SK-N-MC (cell line): Measurements from ENCODE around the gene TSPAN4.
A peak's percentile ranks its signal among the peaks of the same experiment; 100 is the strongest.

ENCODE experiments used
- DNase-seq: peaks from one replicate; pipeline ENCODE4 v3.0.0-alpha.2; 2011; ENCODE audit warnings: low read depth, low spot score
- H3K27ac ChIP-seq: fragments of 200-600 bp; sonication (generic); 2 replicates; pipeline ENCODE4 v1.5.1; 2016; ENCODE audit warnings: mixed run types
- H3K36me3 ChIP-seq: fragments of 200-600 bp; sonication (generic); 2 replicates; pipeline ENCODE4 v1.6.1; 2017; ENCODE audit warnings: antibody characterized with exemption, low read length, mixed read lengths; ENCODE audit not compliant: insufficient read depth
- H3K4me3 ChIP-seq: fragments of 200-600 bp; sonication (generic); 2 replicates; pipeline ENCODE4 v1.5.1; 2016
- H3K9ac ChIP-seq: fragments of 200-600 bp; sonication (generic); 2 replicates; pipeline ENCODE4 v1.8.0; 2017; ENCODE audit warnings: mixed run types, mixed read lengths; ENCODE audit not compliant: insufficient read length
- H3K9me3 ChIP-seq: fragments of 200-600 bp; sonication (generic); 2 replicates; pipeline ENCODE4 v1.6.1; 2017; ENCODE audit warnings: low read depth, mild to moderate bottlenecking, antibody characterized with exemption, low read length, moderate library complexity, mixed read lengths
- EZH2 ChIP-seq: fragments of 200-600 bp; sonication (generic); IDR thresholded peaks from one replicate; pipeline ENCODE4 v1.6.1; 2017; ENCODE audit warnings: antibody characterized with exemption
- FOXP2 ChIP-seq: optimal IDR thresholded peaks from 2 replicates; pipeline ENCODE3; 2011; ENCODE audit warnings: mild to moderate bottlenecking, moderate library complexity; ENCODE audit not compliant: insufficient read depth; ENCODE audit errors: extremely low read length, control extremely low read depth
- POLR2AphosphoS5 ChIP-seq: IDR thresholded peaks from 2 replicates; pipeline ENCODE4 v1.6.1; 2012; ENCODE audit warnings: mild to moderate bottlenecking, low read depth, low read length, borderline replicate concordance

The TSPAN4 gene

GRCh38 chr11:855796-856195 is 13.1 kb downstream of the TSPAN4 start:
- TF ChIP-seq POLR2AphosphoS5, result no peak
- no peak for TF ChIP-seq EZH2
- no peak for TF ChIP-seq FOXP2
- Histone ChIP-seq H3K9ac (no peak overlapping the region), H3K9me3 (no peaks in the 10 kb centered on the region), H3K4me3 (no peak overlapping the region), H3K27ac (no peak overlapping the region), H3K36me3 (no peaks in the 10 kb centered on the region)
- no peak for DNase-seq

- DNase-seq, result no peak
- H3K36me3 ChIP-seq, result no peaks in the 10 kb centered on the region
- no peak overlapping the region for H3K9ac ChIP-seq
- no peaks in the 10 kb centered on the region for H3K9me3 ChIP-seq
- TF ChIP-seq POLR2AphosphoS5 (no peak), FOXP2 (no peak), EZH2 (no peak)
- H3K27ac ChIP-seq, result peak overlapping the region; percentile 44; the same call in 1 of the 2 replicates
- no peak overlapping the region for H3K4me3 ChIP-seq
These were observed 13.7 kb downstream of the TSPAN4 start for GRCh38 chr11:856397-856796.

- TF ChIP-seq POLR2AphosphoS5 (no peak), EZH2 (no peak), FOXP2 (no peak)
- H3K4me3 ChIP-seq, result peak overlapping the region; percentile 78
- no peak overlapping the region for H3K9ac ChIP-seq
- H3K27ac ChIP-seq, result no peak overlapping the region
- DNase-seq, result no peak
- H3K9me3 ChIP-seq, result no peaks in the 10 kb centered on the region
- no peaks in the 10 kb centered on the region for H3K36me3 ChIP-seq
These were observed 15.6 kb downstream of the TSPAN4 start for GRCh38 chr11:858053-858761.

- Histone ChIP-seq H3K9ac (no peak overlapping the region), H3K36me3 (no peaks in the 10 kb centered on the region), H3K27ac (no peak overlapping the region), H3K9me3 (no peaks in the 10 kb centered on the region), H3K4me3 (peak overlapping the region; percentile 78)
- DNase-seq, result no peak
- TF ChIP-seq FOXP2, result no peak
- no peak for TF ChIP-seq POLR2AphosphoS5
- TF ChIP-seq EZH2, result no peak
These were observed 16.2 kb downstream of the TSPAN4 start for GRCh38 chr11:858762-859339.

GRCh38 chr11:859394-860131 is 16.9 kb downstream of the TSPAN4 start:
- H3K4me3 ChIP-seq, result peak overlapping the region; percentile 78

GRCh38 chr11:860234-861104 is 17.8 kb downstream of the TSPAN4 start:
- TF ChIP-seq POLR2AphosphoS5 (no peak), EZH2 (no peak), FOXP2 (no peak)
- H3K27ac ChIP-seq, result peak overlapping the region; percentile 62; the same call in 1 of the 2 replicates
- no peaks in the 10 kb centered on the region; the same call in 1 of the 2 replicates for H3K36me3 ChIP-seq
- no peak for DNase-seq
- peak overlapping the region; percentile 78 for H3K4me3 ChIP-seq
- H3K9ac ChIP-seq, result no peak overlapping the region
- no peaks in the 10 kb centered on the region for H3K9me3 ChIP-seq

More at GRCh38 chr11:859394-860131, 16.9 kb downstream of the TSPAN4 start:
- TF ChIP-seq FOXP2, result no peak
- no peak for TF ChIP-seq EZH2
- peak; percentile 82 for TF ChIP-seq POLR2AphosphoS5
- no peak overlapping the region for H3K9ac ChIP-seq
- H3K9me3 ChIP-seq, result no peaks in the 10 kb centered on the region
- no peaks in the 10 kb centered on the region for H3K36me3 ChIP-seq
- peak overlapping the region; percentile 62; the same call in 1 of the 2 replicates for H3K27ac ChIP-seq
- DNase-seq, result no peak

- no peak for TF ChIP-seq EZH2
- 0 out of 2 replicates have a peak, but pooled peaks have one; percentile 17 for TF ChIP-seq POLR2AphosphoS5
- Histone ChIP-seq H3K9me3 (no peaks in the 10 kb centered on the region), H3K27ac (no peak overlapping the region), H3K4me3 (no peak overlapping the region), H3K9ac (no peak overlapping the region), H3K36me3 (no peaks in the 10 kb centered on the region; the same call in 1 of the 2 replicates)
- no peak for DNase-seq
These were observed 18.4 kb downstream of the TSPAN4 start for GRCh38 chr11:861105-861479.
